ENCODE data around the gene SNW1.
"Not testable (repeated sequence)": the region's sequence is repeated elsewhere in the genome, so short reads cannot be mapped to it uniquely, and the experiment has no call there.

Gene SNW1

DNA sequence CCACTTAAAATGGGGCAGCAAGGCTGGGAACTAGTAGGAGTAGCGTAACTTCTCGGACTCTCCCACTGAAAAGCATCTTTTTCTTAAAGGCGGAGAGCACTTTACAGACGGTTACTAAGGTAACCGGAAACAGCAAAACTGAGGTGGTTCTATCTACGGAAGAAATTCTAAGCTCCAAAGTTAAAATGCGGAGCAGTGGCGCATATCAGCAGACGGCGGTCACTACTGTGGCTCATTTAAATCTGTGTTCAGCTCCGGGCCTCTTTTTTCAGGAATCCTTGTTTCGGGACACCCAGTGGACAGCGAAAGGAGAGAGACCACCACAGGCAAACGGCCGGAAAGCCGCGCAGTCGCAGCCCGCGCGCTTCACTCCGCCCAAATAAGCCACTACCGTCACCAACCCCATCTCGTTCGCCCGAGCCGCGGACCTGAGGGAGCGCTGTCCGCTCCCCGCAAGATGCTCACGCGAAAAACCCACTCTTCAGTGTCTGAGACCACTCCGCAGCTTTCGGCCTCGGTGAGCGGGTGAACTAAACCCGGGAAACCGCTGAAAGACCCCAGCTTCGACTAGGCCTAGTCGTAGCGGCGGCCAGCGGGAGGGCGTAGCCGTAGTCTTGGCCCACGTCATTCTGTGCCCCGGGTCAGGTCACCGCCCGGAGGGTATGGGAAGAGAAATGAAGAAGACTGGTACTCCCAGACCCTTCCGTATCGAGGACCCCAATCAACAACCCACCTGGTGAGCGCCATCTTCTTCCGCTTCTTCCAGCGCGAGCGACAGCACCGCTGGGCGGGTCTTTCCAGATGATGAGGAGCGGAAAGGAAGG lies at the start of gene SNW1:
SNW1 (minus strand) TSS at position 776 of the 824 bp plus-strand sequence; CDS start at position 747, 29 bp downstream.
- DNase-seq: peak; percentile 92

DNA sequence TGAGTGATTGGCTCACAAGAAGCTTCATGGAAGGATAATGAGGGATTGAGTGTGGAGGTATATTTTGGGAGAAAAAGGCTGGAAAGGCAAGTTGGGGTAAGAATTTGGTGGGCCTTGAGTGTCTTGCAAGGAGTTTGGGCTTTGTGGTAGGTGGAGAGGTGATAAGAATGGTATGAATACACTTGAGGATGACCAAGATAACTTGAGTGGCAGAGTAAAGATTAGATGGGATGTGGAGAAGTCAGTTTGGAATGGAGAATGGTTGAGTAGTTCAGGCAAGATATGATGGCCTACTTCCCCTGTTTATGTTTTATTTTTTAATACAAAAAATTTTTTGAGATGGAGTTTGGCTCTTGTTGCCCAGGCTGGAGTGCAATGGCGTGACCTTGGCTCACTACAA lies 48.1 kb upstream of the SNW1 start:
- no peak for DNase-seq

DNA sequence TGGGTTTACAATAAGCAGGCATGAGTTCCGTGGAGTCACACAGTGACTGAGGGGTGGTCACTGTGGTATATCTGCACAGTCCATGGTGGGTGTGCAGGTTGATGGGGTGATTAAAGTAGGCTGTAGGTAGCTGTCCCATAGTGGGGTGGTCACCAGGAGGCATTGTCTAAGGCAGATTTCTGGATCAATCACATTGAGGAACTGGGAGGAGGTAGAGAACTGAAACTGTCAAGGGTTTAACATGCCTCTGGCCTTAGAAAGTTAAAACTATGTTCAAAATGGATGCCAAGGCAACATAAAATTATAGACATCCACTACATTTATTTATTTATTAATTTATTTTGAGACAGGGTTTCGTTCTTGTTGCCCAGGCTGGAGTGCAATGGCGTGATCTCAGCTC lies 47.3 kb upstream of the SNW1 start:
- no peak for DNase-seq

DNA sequence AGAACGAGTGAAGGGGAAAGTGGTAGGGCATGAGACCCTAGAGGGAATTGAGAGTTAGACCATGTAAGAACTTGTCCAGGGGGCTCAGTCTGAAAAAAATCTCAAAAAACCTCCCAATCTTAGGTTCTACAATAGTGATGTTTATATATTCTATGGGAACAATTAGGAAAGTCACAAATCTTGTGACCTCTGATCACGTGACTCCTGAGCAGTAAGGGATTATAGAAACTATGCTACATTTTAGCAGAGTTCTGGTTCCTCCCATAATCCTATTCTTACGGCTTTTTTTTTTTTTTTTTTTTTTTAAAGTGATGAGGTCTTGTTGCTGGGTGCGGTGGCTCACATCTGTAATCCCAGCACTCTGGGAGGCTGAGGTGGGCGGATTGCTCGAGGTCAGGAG lies 44.8 kb upstream of the SNW1 start:
- DNase-seq: no peak

DNA sequence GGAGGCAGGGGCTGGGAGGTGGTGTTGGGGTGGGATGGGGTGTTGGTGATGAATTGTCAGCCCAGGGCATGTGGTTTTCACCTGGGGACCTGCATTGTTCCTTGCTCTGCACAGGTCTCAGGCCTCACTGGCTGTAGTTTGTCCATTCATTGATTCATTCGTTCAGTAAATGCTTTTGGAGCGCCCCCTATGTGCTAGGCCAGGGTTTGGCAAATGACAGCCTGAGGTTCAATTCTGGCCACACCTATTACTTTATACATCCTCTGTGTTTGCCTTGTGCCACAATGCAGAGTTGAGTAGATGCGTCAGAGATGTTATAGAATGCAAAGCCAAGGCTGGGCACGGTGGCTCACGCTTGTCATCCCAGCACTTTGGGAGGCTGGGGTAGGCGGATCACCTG lies 43.6 kb upstream of the SNW1 start:
- peak; percentile 63 for DNase-seq

DNA sequence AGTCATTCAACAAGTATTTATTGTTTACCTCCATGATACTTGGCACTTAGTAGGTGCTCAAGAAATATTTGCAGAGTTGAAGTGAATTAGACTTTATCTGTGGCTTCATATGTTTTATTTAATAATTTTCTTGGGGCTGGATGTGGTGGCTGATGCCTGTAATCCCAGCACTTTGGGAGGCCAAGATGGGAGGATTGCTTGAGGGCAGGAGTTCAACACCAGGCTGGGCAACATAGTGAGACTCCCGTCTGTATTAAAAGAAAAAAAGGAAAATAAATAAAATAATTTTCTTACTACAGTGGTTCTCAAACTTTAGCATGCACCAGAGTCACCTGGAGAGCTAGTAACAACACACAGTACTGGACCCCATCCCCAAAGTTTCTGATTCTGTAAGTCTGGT lies 39.9 kb upstream of the SNW1 start:
- no peak for DNase-seq

DNA sequence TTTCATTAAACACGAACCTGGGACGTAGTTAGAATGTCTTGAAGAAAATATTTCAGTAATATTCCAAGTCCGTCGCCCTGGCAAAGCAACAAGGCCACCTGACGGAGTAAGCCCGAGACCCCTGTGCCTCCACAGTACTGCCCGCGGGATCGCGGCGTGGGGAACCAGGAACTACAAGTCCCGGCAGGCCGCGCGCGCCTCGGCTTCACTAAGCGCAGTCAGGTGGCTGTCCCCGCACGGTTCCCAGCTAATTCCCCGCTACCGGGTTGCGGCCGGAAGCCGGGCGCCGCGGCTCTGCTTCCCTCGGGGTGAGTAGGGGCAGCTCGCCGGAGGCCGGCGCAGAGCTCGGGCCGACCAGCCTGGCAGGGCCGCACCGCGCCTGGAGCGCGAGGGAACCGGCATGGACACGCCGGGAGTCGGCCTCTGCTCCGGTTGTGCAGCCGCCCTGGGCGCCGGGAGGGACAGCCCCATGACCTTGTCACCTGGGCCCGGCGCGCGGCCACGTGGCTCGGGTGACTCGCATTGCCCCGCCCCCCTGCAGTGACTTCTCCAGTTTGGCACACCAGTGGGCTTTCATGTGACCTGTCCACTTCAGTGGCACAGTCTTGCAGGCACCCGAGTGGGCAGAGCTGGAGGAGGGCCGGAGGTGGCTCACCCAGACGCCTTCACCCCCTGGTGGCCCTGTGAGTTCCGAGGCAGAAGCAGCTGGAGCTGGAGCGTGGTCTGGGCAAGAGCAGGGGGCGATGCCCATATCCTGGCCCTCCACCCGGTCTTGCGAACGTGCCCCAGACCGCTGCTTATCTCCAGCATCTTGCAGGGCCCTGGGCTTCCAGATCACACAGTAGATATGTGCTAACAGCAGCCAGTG lies 39.1 kb upstream of the SNW1 start, which contains the start of gene ADCK1:
ADCK1 (plus strand) TSS at position 247 of the 868 bp plus-strand sequence. CDS start 18,870 bp downstream, outside the sequence.
- peak; percentile 94 for DNase-seq

DNA sequence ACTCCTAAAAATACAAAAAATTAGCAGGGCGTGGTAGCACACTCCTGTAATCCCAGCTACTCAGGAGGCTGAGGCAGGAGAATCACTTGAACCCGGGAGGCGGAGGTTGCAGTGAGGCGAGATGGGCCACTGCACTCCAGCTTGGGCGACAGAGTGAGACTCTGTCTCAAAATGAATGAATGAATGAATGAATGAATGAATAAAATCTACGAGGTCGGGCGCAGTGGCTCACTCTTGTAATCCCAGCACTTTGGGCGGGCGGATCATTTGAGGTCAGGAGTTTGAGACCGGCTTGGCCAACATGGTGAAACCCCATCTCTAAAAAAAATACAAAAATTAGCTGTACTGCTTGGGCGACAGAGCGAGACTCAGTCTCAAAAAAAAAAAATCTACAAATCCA lies 38.5 kb upstream of the SNW1 start:
- not testable (repeated sequence) for DNase-seq

DNA sequence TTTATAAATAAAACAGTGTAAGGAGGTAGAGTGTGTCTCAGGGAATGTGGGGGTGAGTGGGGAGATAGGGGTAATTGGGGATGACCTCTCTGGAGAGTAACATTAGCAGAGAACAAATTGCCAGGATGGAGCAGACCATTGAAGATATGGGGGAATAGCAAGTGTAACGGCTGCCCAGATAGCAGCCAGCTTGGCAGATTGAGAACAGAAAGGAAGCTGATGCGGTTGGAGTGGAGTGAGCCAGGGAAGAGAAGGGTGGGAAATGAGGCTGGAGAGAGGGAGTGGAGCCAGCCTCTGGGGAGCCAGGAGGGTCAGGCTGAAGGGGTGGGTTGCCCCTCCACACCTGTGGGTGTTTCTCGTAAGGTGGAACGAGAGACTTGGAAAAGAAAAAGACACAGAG lies 33.4 kb upstream of the SNW1 start:
- DNase-seq: no peak

DNA sequence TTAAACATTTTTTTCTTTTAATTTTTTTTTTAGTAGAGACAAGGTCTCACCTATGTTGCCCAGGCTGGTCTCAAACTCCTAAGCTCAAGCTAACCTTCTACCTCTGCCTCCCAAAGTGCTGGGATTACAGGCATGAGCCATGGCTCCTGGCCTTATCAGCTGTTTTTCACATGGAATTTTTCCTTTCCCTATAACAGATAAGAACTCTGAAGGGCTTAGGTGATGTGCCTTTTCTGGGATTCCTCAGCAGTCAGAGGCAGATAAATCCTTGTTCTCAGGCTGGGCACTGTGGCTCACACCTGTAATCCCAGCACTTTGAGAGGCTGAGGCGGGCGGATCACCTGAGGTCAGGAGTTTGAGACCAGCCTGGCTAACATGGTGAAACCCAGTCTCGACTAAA lies 32.3 kb upstream of the SNW1 start:
- DNase-seq: not testable (repeated sequence)

DNA sequence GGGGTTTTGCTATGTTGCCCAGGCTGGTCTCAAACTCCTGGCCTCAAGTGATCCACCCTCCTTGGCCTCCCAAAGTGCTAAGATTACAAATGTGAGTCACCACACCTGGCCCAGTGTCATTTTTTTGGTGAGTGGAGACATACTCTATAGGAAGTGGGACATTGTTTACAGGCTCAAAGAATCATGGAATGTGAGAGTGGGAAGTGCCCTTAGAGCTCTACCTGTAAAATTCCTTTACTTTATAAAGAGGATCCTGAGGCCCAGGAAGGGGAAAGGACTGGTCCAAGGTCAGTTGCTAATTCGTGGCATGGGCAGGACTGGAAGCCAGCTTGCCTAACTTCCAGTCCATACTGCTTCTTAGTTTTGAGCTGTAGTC lies 30.3 kb upstream of the SNW1 start:
- no peak for DNase-seq

DNA sequence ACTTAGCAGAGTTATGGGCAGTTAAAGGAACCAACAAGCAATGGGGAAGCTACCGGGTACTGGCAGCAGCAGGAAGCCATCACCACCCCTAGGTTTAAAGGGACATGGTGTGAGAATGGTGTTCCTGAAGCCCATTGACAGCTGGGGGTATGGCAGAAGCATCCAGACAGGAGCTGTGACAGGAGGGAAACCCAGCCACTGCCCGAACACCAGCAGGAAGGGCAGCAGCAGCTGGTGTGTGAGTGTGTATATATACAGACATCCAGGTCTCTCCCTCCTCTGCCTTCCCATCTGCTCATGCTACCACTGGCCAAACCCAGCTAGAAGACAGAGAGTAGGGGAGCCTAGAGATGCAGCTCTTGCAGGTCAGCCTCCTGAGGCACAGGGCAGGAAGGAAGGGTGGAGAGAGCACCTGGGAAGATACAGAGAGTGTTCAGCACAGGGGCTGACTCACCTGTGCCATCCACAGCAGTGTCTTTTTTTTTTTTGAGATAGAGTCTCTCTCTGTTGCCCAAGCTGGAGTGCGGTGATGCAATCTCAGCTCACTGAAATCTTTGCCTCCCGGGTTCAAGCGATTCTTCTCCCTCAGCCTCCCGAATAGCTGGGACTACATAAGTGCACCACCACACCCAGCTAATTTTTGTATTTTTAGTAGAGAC lies 29.7 kb upstream of the SNW1 start:
- no peak for DNase-seq

DNA sequence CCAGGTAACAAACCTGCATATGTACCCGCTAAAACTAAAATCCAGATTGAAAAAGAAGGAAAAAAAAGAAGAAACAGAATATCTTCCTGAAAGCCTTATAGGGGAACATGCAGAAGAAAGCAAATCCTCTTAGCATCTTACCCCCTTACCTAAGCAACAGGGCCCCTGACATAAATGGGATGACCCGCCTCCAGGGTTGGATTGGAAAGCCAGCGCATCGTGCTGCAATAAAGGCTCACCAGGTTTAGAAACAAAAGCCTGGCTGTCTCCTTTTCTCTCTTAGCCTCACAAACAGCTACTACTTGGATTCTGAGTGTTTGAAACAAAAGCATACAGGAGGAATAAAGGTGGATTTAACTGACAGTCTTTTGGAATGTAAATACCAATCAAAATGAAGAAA lies 25.2 kb upstream of the SNW1 start:
- DNase-seq: no peak

DNA sequence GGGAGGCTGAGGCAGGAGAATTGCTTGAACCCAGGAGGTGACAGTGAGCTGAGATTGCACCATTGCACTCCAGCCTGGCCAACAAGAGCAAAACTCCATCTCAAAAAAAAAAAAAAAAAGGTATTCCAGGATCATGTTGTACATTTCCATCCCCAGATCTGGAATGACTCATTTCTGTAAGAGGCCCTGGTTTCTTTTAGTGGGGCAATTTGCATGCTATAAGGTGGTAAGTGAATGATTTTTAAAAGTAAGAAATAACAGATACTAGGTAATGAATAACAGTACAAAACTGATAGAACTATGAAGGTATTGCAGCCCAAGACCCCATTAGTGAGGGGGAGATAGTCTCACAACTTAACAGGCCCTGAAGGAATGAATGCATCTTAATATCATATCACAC lies 21.2 kb upstream of the SNW1 start:
- DNase-seq: no peak

DNA sequence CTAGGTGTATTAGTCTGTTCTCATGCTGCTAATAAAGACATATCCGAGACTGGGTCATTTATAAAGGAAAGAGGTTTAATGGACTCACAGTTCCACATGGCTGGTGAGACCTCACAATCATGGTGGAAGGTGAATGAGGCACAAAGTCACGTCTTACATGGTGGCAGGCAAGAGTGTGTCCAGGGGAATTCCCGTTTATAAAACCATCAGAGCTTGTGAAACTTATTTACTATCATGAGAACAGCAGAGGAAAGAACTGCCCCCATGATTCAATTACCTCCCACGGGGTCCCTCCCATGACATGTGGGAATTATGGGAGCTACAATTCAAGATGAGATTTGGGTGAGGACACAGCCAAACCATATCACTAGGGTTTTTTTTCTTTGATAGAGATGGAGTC lies 13.0 kb upstream of the SNW1 start:
- DNase-seq: not testable (repeated sequence)

DNA sequence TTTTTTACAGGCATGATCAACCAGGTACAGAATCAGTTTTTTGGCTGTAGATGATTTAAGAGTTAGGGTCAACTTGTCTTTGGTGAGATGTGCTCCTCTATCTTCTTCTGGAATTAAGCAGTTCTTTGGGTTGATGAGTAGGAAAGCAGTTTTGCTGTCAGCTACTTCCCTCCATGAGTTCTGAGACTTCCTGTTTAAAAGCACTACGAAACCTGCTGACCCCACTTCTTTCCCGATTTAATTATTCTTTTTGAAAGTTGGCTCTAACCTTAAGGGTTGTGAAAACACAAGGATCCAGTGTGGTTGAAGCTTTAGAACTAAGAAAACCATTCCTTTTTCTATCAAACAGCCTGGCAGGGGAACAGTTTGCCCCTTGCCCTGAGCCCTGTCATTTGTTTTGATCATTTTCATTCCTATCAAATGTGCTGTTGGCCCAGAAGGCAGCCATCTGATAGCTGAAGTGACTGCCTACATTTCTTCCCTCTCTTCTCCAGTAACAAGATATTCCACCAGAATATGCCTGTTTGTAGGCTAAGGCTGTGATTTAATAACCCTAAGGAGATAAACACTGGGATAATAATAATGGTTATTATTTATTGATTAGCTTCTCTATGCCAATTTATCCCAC lies 7.6 kb upstream of the SNW1 start:
- DNase-seq: not testable (repeated sequence)

DNA sequence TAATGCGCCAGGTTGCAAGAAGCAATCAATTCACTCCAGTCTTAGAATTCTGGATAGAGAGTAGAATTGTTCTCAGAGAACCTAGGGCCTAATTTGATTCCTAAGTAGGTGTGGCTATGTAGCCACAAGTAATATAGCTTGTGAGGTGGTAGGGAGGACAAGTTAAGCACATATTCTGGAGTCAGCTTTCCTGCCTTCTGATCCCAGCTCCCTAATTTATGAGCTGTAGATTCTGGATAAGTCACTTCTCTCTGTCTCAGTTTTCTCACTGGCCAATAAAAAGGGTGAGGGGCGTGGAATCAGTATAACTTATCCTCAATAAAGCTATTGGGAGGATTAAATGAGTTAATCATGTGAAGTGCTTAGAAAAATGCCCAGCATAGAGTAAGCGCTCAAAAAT lies 3.0 kb upstream of the SNW1 start:
- DNase-seq: no peak

DNA sequence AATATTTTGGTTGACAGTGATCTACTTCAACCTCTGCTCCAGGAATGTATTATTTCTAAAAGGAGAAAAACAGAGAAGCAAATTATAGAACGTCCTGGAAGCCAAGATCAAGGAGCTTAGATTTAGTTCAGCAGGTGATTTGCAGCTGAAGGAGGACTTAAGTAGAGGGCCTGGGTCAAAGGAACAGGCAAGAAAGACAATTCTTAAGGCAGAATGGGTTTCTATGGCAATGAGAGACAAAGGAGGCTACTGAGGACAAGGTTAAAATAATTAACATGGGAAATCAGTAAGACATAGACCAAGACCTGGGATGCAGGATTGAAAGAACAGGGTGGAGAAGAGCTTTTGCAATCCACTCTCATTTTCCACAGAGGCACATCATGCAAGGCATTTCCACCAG lies 2.4 kb upstream of the SNW1 start:
- DNase-seq: no peak

DNA sequence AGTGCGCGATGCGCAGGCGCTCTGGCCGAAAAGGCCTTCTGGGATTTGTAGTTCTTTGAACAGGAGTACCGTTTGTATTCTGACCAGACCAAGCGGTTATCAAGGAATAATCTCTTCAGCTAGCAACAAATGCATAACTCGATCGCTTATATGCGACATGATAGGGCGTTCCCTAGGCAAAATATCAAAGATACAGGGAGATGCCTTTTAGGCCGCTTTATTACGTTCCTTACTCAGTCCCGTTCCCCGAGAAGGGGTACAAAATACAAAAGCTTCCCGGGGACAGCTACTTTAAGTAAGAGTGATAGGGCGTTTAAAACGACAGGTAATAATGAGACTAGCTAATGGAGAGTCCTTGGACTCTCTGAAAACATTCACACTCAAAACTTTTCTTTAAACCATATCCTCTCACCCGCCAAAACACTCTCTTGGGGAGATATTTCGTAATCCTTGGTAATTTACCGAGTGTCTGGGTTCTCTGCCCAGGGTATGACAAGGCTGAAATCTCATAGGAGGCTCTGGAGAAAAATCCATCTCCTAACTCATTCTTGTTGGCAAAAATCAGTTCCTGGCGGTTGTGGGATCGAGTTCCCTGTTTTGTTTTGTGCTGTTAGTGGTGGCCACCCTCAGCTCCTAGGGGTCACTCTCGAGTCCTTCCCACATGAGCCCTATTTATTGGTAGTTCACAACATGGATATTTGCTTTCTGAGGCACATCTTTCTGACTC lies 412 bp upstream of the SNW1 start:
- DNase-seq: no peak

DNA sequence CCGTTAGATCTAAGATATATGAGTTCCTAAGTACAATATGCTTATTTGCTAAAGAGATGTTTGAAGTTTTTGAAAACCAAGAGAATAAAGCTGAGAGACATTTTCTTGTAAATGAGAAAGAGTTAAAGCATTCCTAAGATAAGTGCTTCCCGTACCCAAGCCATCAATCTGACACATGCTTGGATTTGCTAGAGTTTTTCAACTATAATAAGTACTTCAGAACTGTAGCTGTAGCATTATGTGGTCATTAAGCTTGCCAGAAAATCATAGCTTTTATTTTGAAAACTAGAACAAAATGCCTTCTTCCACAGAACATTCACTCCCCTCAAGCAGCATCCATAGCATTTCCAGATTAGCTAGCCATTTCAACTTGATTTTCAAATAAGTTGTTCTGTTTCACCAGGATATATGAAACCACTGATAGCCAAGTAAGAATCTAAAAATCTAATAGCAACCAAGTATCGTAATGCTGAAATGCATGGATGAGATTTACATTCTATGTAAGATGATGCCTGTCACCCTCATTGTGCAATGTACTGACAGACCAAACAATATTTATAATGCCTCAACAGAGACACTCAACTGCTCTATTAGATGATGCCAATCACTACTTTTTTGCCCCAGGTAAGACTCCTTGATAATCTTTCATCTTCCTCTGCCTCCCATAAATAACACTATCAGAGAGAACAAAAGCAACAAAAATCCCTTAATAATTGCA lies 8.0 kb downstream of the SNW1 start:
- no peak for DNase-seq

DNA sequence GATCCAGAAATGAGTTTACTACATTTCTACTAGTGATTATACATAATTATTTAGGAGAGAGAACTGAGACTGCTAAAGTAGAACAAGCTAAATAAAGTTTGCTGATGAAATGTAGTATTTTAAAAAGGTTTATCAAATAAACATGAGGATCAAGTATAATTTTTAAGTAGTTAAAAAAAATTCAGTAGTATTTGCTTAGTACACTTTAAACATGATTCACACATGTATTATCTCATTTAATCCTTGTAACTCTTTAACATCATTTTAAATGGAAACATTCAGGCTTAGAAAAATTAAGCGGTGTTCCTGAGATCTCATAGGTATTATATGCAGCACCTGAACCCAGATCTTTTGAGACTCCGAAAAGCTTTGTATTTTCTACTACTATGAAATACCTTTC lies 8.7 kb downstream of the SNW1 start:
- no peak for DNase-seq

DNA sequence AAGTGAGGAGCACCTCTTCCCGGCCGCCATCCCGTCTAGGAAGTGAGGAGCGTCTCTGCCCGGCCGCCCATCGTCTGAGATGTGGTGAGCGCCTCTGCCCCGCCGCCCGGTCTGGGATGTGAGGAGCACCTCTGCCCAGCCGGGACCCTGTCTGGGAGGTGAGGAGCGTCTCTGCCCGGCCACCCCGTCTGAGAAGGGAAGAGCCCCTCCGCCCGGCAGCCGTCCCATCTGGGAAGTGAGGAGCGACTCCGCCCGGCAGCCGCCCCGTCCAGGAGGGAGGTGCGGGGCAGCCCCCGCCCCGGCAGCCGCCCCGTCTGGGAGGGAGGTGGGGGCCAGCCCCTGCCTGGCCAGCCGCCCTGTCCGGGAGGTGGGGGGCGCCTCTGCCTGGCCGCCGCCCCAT lies 13.5 kb downstream of the SNW1 start:
- not testable (repeated sequence) for DNase-seq

Data from activated CD8-positive, alpha-beta memory T cell treated with anti-CD3 and anti-CD28 coated beads, Interleukin-2, amount 50 U/mL, for 48 hours (primary cell).